MM.1S (cell line): ENCODE results near the gene PRKG1.

Experiments used
- DNase-seq: peaks from one replicate; pipeline ENCODE4 v3.0.0-alpha.2; 2015
- H2AFZ ChIP-seq: fragments of 300-600 bp; sonication (generic); 2 replicates; pipeline ENCODE4 v1.6.0; 2016; ENCODE audit warnings: antibody characterized with exemption, low read length
- H3F3A ChIP-seq: fragments of 300-600 bp; sonication (generic); 2 replicates; pipeline ENCODE4 v1.6.1; 2016; ENCODE audit warnings: mild to moderate bottlenecking, antibody characterized with exemption, low read length, moderate library complexity, mixed read lengths; ENCODE audit not compliant: insufficient read depth
- H3K27ac ChIP-seq: fragments of 300-600 bp; sonication (generic); 2 replicates; pipeline ENCODE4 v1.5.1; 2016; ENCODE audit warnings: mild to moderate bottlenecking, low read length
- H3K27me3 ChIP-seq: fragments of 300-600 bp; sonication (generic); replicated peaks from 2 replicates; pipeline ENCODE4 v1.6.0; 2016; ENCODE audit warnings: low read length; ENCODE audit not compliant: insufficient read depth
- H3K36me3 ChIP-seq: fragments of 300-600 bp; sonication (generic); replicated peaks from 2 replicates; pipeline ENCODE4 v1.6.1; 2016; ENCODE audit warnings: mild to moderate bottlenecking, low read length, mixed read lengths; ENCODE audit not compliant: insufficient read depth
- H3K4me1 ChIP-seq: fragments of 300-600 bp; sonication (generic); 2 replicates; pipeline ENCODE4 v1.6.1; 2016; ENCODE audit warnings: low read length, mixed read lengths
- H3K4me2 ChIP-seq: fragments of 300-600 bp; sonication (generic); 2 replicates; pipeline ENCODE4 v1.6.0; 2016; ENCODE audit warnings: low read depth, low read length
- H3K4me3 ChIP-seq: fragments of 300-600 bp; sonication (generic); 2 replicates; pipeline ENCODE4 v1.5.1; 2016; ENCODE audit warnings: low read length, mixed read lengths
- H3K79me2 ChIP-seq: fragments of 300-600 bp; sonication (generic); 2 replicates; pipeline ENCODE4 v1.6.1; 2016; ENCODE audit warnings: mixed run types, low read length, mixed read lengths
- H3K9ac ChIP-seq: fragments of 300-600 bp; sonication (generic); 2 replicates; pipeline ENCODE4 v1.6.1; 2016; ENCODE audit warnings: low read length, mixed read lengths
- H3K9me2 ChIP-seq: fragments of 300-600 bp; sonication (generic); replicated peaks from 2 replicates; pipeline ENCODE4 v1.6.1; 2016; ENCODE audit warnings: mild to moderate bottlenecking, low read length, mixed read lengths; ENCODE audit not compliant: insufficient read depth
- H3K9me3 ChIP-seq: fragments of 300-600 bp; sonication (generic); replicated peaks from 2 replicates; pipeline ENCODE4 v1.6.1; 2016; ENCODE audit warnings: mild to moderate bottlenecking, low read length, mixed read lengths; ENCODE audit not compliant: insufficient read depth
- H4K20me1 ChIP-seq: fragments of 300-600 bp; sonication (generic); 2 replicates; pipeline ENCODE4 v1.6.1; 2016; ENCODE audit warnings: mild to moderate bottlenecking, low read length, moderate library complexity, mixed read lengths; ENCODE audit not compliant: insufficient read depth
- CTCF ChIP-seq: fragments of 300-600 bp; sonication (generic); IDR thresholded peaks from 2 replicates; pipeline ENCODE4 v1.5.1; 2016; ENCODE audit warnings: antibody characterized with exemption, low read length, mixed read lengths
- EZH2 ChIP-seq: fragments of 300-600 bp; sonication (generic); optimal IDR thresholded peaks from 2 replicates; pipeline ENCODE3; 2017; ENCODE audit warnings: low read depth, mild to moderate bottlenecking, antibody characterized with exemption, low read length, mixed read lengths
- EZH2phosphoT487 ChIP-seq: fragments of 300-600 bp; sonication (generic); IDR thresholded peaks from 2 replicates; pipeline ENCODE4 v1.6.1; 2018; ENCODE audit warnings: antibody characterized with exemption, low read length

The PRKG1 gene

GRCh38 chr10:52043811-52044210 is 969.5 kb downstream of the PRKG1 start:
- Histone ChIP-seq H3K36me3 (no peaks in the 10 kb centered on the region), H3K79me2 (no peaks in the 10 kb centered on the region), H4K20me1 (no peaks in the 10 kb centered on the region), H2AFZ (no peak overlapping the region), H3K4me1 (no peaks in the 10 kb centered on the region), H3K9me2 (no peaks in the 10 kb centered on the region), H3K27ac (no peak overlapping the region), H3K9me3 (no peaks in the 10 kb centered on the region), H3F3A (no peaks in the 10 kb centered on the region), H3K4me2 (no peak overlapping the region), H3K4me3 (no peak overlapping the region), H3K9ac (no peak overlapping the region), H3K27me3 (no peaks in the 10 kb centered on the region)
- DNase-seq = no peak
- TF ChIP-seq EZH2phosphoT487 (no peak), CTCF (no peak), EZH2 (no peak)

- Histone ChIP-seq H3K36me3 (no peaks in the 10 kb centered on the region), H3K27me3 (no peaks in the 10 kb centered on the region), H3F3A (no peaks in the 10 kb centered on the region), H3K9me3 (no peaks in the 10 kb centered on the region), H3K9me2 (no peaks in the 10 kb centered on the region), H3K27ac (no peak overlapping the region), H3K4me2 (no peak overlapping the region), H3K4me3 (no peak overlapping the region), H3K79me2 (no peaks in the 10 kb centered on the region), H3K9ac (no peak overlapping the region), H4K20me1 (no peaks in the 10 kb centered on the region), H3K4me1 (no peaks in the 10 kb centered on the region), H2AFZ (no peak overlapping the region)
- no peak for DNase-seq
- no peak for TF ChIP-seq CTCF
- TF ChIP-seq EZH2 = no peak
- TF ChIP-seq EZH2phosphoT487 = no peak
Observed at GRCh38 chr10:52048051-52048450, 973.8 kb downstream of the PRKG1 start.

- Histone ChIP-seq H2AFZ (no peak overlapping the region), H3K27ac (no peak overlapping the region), H4K20me1 (no peaks in the 10 kb centered on the region), H3K4me1 (no peaks in the 10 kb centered on the region), H3K9me2 (no peaks in the 10 kb centered on the region), H3K4me2 (no peak overlapping the region), H3K79me2 (no peaks in the 10 kb centered on the region), H3K36me3 (no peaks in the 10 kb centered on the region), H3K27me3 (no peaks in the 10 kb centered on the region), H3K9me3 (no peaks in the 10 kb centered on the region), H3K4me3 (no peak overlapping the region), H3K9ac (no peak overlapping the region), H3F3A (no peaks in the 10 kb centered on the region)
- TF ChIP-seq EZH2 = no peak
- DNase-seq = no peak
Observed at GRCh38 chr10:52050429-52051047, 976.3 kb downstream of the PRKG1 start.

GRCh38 chr10:52053497-52053896 is 979.2 kb downstream of the PRKG1 start:
- Histone ChIP-seq H3K27me3 (no peaks in the 10 kb centered on the region), H3K4me3 (no peak overlapping the region), H3K79me2 (no peaks in the 10 kb centered on the region), H3K4me2 (no peak overlapping the region), H3F3A (no peaks in the 10 kb centered on the region), H3K9ac (no peak overlapping the region), H3K27ac (no peak overlapping the region), H3K9me2 (no peaks in the 10 kb centered on the region), H4K20me1 (no peaks in the 10 kb centered on the region), H3K4me1 (no peaks in the 10 kb centered on the region), H2AFZ (no peak overlapping the region), H3K36me3 (no peaks in the 10 kb centered on the region), H3K9me3 (no peaks in the 10 kb centered on the region)
- TF ChIP-seq EZH2 (no peak), CTCF (no peak), EZH2phosphoT487 (no peak)
- DNase-seq = no peak
